ENCODE data around the gene CTTN.

Gene CTTN

DNA sequence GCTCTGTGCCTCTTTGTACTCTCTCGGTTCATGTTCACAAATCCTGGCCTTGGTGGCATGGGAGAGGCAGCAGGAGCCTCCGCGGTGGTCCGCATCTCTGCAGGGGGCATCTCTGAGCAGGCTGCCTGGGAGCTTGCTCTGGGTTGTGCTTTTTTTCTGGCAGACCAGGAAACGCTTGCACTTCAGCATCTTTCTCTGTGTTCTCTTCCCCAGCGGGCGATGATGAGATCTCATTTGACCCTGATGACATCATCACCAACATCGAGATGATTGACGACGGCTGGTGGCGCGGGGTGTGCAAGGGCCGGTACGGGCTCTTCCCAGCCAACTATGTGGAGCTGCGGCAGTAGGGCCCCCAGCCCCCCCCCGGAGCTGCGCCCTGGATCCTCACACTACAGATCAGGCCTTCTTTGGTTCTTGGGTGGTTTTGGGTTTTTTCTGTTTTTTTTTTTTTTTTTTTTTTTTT lies 36.5 kb downstream of the CTTN start:
- Histone ChIP-seq H3K4me1 (ENCODE audit: control insufficient read depth, insufficient read depth, low read length, unreplicated experiment) (no peaks in the 10 kb centered on the region), H2AFZ (ENCODE audit: low read length, unreplicated experiment) (no peak overlapping the region), H3K27ac (ENCODE audit: low read depth, low read length) (no peak overlapping the region), H3K4me3 (ENCODE audit: low read depth, low read length) (no peak overlapping the region), H3K79me2 (ENCODE audit: control insufficient read depth, insufficient read depth, low read length, unreplicated experiment) (no peaks in the 10 kb centered on the region), H3K36me3 (ENCODE audit: insufficient read depth, low read length) (peaks cover 29% of the 10 kb centered on the region; the same call in 1 of the 2 replicates), H3K27me3 (ENCODE audit: insufficient read depth, low read length) (no peaks in the 10 kb centered on the region)

DNA sequence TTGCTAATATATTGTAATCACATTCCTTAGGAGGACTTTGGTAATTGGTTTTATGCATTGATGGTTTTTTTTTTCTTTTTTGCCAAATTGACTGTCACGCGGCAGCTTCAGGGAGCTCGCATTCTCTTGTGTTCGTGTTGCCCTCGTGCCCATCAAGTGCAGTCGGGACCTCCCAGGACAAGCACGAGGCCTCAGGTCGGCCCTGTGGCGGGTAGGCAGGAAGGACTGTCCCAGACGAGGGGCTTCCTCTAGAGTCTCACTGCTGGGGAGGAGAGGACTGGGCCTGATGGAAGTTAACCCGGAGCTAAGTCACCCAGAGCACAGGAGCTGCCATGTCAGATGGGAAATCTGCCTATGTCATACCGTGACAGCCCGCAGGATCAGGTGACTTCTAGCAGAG lies 37.0 kb downstream of the CTTN start:
- Histone ChIP-seq H2AFZ (ENCODE audit: low read length, unreplicated experiment) (no peak overlapping the region), H3K79me2 (ENCODE audit: control insufficient read depth, insufficient read depth, low read length, unreplicated experiment) (no peaks in the 10 kb centered on the region), H3K36me3 (ENCODE audit: insufficient read depth, low read length) (peaks cover 27% of the 10 kb centered on the region; the same call in 1 of the 2 replicates), H3K4me1 (ENCODE audit: control insufficient read depth, insufficient read depth, low read length, unreplicated experiment) (no peaks in the 10 kb centered on the region), H3K4me3 (ENCODE audit: low read depth, low read length) (no peak overlapping the region), H3K27ac (ENCODE audit: low read depth, low read length) (no peak overlapping the region), H3K27me3 (ENCODE audit: insufficient read depth, low read length) (no peaks in the 10 kb centered on the region)

DNA sequence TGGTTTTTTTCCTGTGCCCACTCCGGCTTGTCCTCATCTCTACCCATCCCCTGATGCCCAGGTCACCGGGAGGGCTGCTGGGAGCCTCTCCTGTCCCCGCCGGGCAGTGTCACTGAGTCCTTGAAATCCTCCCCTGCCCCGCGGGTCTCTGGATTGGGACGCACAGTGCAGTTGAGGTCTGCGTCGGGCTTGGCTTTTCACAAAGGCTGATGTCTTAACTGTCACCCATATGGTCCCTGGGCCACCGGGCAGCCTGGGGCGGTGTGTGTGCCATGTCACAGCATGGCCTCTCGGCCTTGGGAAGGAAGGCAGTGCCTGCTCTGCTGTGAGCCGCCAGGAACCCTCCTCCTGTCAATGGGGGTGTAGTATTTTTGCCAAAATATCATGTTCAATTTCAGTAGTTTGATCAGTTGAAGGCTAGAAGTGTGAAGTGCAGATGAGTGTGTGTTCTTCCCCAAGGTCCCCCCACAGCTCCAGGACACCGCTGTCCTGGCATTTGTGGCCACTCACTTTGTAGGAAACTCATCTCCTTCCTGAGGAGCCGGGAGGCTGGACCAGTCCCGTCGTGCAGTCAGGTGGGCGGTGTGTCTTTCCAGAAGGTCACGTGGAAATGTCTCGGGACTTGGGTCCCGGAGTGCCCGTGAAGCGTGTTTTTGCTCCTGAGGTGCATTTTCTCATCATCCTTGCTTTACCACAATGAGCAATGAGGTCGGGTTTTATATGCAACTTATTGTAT lies 37.6 kb downstream of the CTTN start:
- Histone ChIP-seq H3K4me3 (ENCODE audit: low read depth, low read length) (no peak overlapping the region), H3K36me3 (ENCODE audit: insufficient read depth, low read length) (peaks cover 21% of the 10 kb centered on the region; the same call in 1 of the 2 replicates), H2AFZ (ENCODE audit: low read length, unreplicated experiment) (no peak overlapping the region), H3K27ac (ENCODE audit: low read depth, low read length) (no peak overlapping the region), H3K27me3 (ENCODE audit: insufficient read depth, low read length) (no peaks in the 10 kb centered on the region), H3K79me2 (ENCODE audit: control insufficient read depth, insufficient read depth, low read length, unreplicated experiment) (no peaks in the 10 kb centered on the region), H3K4me1 (ENCODE audit: control insufficient read depth, insufficient read depth, low read length, unreplicated experiment) (no peaks in the 10 kb centered on the region)

GRCh38 chr11:70436501-70436860 lies 38.2 kb downstream of the CTTN start:
- peaks cover 21% of the 10 kb centered on the region; the same call in 1 of the 2 replicates for H3K36me3 ChIP-seq (ENCODE audit: insufficient read depth, low read length)

GRCh38 chr11:70437111-70437784 lies 38.9 kb downstream of the CTTN start:
- Histone ChIP-seq H3K79me2 (ENCODE audit: control insufficient read depth, insufficient read depth, low read length, unreplicated experiment) (no peaks in the 10 kb centered on the region), H3K27ac (ENCODE audit: low read depth, low read length) (no peak overlapping the region), H2AFZ (ENCODE audit: low read length, unreplicated experiment) (no peak overlapping the region), H3K36me3 (ENCODE audit: insufficient read depth, low read length) (peaks cover 19% of the 10 kb centered on the region; the same call in 1 of the 2 replicates), H3K27me3 (ENCODE audit: insufficient read depth, low read length) (no peaks in the 10 kb centered on the region), H3K4me1 (ENCODE audit: control insufficient read depth, insufficient read depth, low read length, unreplicated experiment) (no peaks in the 10 kb centered on the region), H3K4me3 (ENCODE audit: low read depth, low read length) (no peak overlapping the region)

More at GRCh38 chr11:70436501-70436860, 38.2 kb downstream of the CTTN start:
- Histone ChIP-seq H3K4me3 (ENCODE audit: low read depth, low read length) (no peak overlapping the region), H3K79me2 (ENCODE audit: control insufficient read depth, insufficient read depth, low read length, unreplicated experiment) (no peaks in the 10 kb centered on the region), H3K27me3 (ENCODE audit: insufficient read depth, low read length) (no peaks in the 10 kb centered on the region), H3K27ac (ENCODE audit: low read depth, low read length) (no peak overlapping the region), H2AFZ (ENCODE audit: low read length, unreplicated experiment) (no peak overlapping the region), H3K4me1 (ENCODE audit: control insufficient read depth, insufficient read depth, low read length, unreplicated experiment) (no peaks in the 10 kb centered on the region)

- Histone ChIP-seq H3K36me3 (ENCODE audit: insufficient read depth, low read length) (peaks cover 10% of the 10 kb centered on the region; the same call in 1 of the 2 replicates), H3K4me3 (ENCODE audit: low read depth, low read length) (no peak overlapping the region), H2AFZ (ENCODE audit: low read length, unreplicated experiment) (no peak overlapping the region), H3K79me2 (ENCODE audit: control insufficient read depth, insufficient read depth, low read length, unreplicated experiment) (no peaks in the 10 kb centered on the region), H3K27me3 (ENCODE audit: insufficient read depth, low read length) (no peaks in the 10 kb centered on the region), H3K27ac (ENCODE audit: low read depth, low read length) (no peak overlapping the region), H3K4me1 (ENCODE audit: control insufficient read depth, insufficient read depth, low read length, unreplicated experiment) (no peaks in the 10 kb centered on the region)
These were observed 41.9 kb downstream of the CTTN start for GRCh38 chr11:70440206-70440605.

DNA sequence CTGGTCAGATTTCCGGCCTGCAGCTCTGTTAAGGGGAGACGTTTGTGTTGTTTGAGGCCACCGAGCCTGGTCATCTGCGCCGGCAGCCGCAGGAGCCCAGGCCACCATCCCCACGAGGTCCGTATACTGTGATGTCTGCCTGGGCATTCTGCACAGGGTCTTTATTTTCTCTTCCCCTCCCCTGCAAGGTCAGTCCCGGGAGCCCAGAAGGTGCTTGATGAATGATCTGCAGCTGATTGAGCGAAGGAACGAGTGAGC lies 45.4 kb downstream of the CTTN start:
- H3K4me1 ChIP-seq (ENCODE audit: control insufficient read depth, insufficient read depth, low read length, unreplicated experiment), result no peaks in the 10 kb centered on the region
- H3K4me3 ChIP-seq (ENCODE audit: low read depth, low read length), result no peak overlapping the region
- peaks cover 4% of the 10 kb centered on the region; the same call in 1 of the 2 replicates for H3K36me3 ChIP-seq (ENCODE audit: insufficient read depth, low read length)
- H3K79me2 ChIP-seq (ENCODE audit: control insufficient read depth, insufficient read depth, low read length, unreplicated experiment), result no peaks in the 10 kb centered on the region
- H2AFZ ChIP-seq (ENCODE audit: low read length, unreplicated experiment), result no peak overlapping the region
- no peaks in the 10 kb centered on the region for H3K27me3 ChIP-seq (ENCODE audit: insufficient read depth, low read length)
- no peak overlapping the region for H3K27ac ChIP-seq (ENCODE audit: low read depth, low read length)

GRCh38 chr11:70445091-70445490 lies 46.8 kb downstream of the CTTN start:
- Histone ChIP-seq H2AFZ (ENCODE audit: low read length, unreplicated experiment) (no peak overlapping the region), H3K27ac (ENCODE audit: low read depth, low read length) (no peak overlapping the region), H3K27me3 (ENCODE audit: insufficient read depth, low read length) (no peaks in the 10 kb centered on the region), H3K36me3 (ENCODE audit: insufficient read depth, low read length) (no peaks in the 10 kb centered on the region), H3K4me3 (ENCODE audit: low read depth, low read length) (no peak overlapping the region), H3K4me1 (ENCODE audit: control insufficient read depth, insufficient read depth, low read length, unreplicated experiment) (no peaks in the 10 kb centered on the region), H3K79me2 (ENCODE audit: control insufficient read depth, insufficient read depth, low read length, unreplicated experiment) (no peaks in the 10 kb centered on the region)

GRCh38 chr11:70445605-70446004 lies 47.3 kb downstream of the CTTN start:
- Histone ChIP-seq H3K27ac (ENCODE audit: low read depth, low read length) (no peak overlapping the region), H2AFZ (ENCODE audit: low read length, unreplicated experiment) (no peak overlapping the region), H3K36me3 (ENCODE audit: insufficient read depth, low read length) (no peaks in the 10 kb centered on the region), H3K4me3 (ENCODE audit: low read depth, low read length) (no peak overlapping the region), H3K27me3 (ENCODE audit: insufficient read depth, low read length) (no peaks in the 10 kb centered on the region), H3K4me1 (ENCODE audit: control insufficient read depth, insufficient read depth, low read length, unreplicated experiment) (no peaks in the 10 kb centered on the region), H3K79me2 (ENCODE audit: control insufficient read depth, insufficient read depth, low read length, unreplicated experiment) (no peaks in the 10 kb centered on the region)

DNA sequence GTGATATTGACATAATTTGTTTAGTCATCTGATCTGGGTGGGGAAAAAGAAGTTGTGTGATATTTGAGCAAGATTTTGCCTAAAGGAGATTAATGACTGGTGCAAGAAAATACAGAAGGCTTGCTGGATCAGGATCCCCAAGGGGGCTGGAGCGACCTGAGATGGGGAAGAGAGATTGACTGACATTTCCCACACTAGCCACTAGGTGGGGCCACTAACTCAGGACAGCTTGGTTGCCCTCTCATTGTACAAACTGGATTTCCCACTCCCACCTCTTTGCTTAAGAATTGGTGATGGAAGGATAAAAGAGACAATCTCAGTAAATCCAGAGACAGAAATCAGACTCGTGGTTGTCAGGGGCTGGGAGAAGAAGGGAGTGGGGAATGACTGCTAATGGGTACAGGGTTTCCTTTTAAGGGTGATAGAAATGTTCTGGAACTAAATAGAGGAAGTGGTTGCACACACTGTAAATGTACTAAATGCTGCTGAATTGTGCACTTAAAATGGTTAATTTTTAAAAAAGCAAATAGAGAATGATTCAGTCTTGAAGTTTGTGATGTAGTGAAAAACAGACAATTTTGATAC lies 50.7 kb downstream of the CTTN start:
- Histone ChIP-seq H2AFZ (ENCODE audit: low read length, unreplicated experiment) (no peak overlapping the region), H3K79me2 (ENCODE audit: control insufficient read depth, insufficient read depth, low read length, unreplicated experiment) (no peaks in the 10 kb centered on the region), H3K27me3 (ENCODE audit: insufficient read depth, low read length) (no peaks in the 10 kb centered on the region), H3K27ac (ENCODE audit: low read depth, low read length) (no peak overlapping the region), H3K36me3 (ENCODE audit: insufficient read depth, low read length) (no peaks in the 10 kb centered on the region), H3K4me1 (ENCODE audit: control insufficient read depth, insufficient read depth, low read length, unreplicated experiment) (no peaks in the 10 kb centered on the region), H3K4me3 (ENCODE audit: low read depth, low read length) (no peak overlapping the region)

Data from ACC112 (cell line).